Spleen (tissue), 7 donors: ENCODE data around the gene IGF2R.

Source experiments
- CTCF ChIP-seq, 11 experiments: fragments of 200-600 bp in 7 of 11; fragments of 450-650 bp in 4 of 11; sonication (generic) in 4 of 11; IDR thresholded peaks in 8 of 11; conservative IDR thresholded peaks in 3 of 11; 1 replicate in 7 of 11; 2 replicates in 4 of 11; pipeline versions ENCODE4 v1.4.0 to v1.8.0; 2016 to 2021; ENCODE audit warnings: antibody characterized with exemption in 11 of 11, inconsistent platforms in 4 of 11, mild to moderate bottlenecking in 1 of 11
- POLR2AphosphoS5 ChIP-seq, 3 donors: sonication (generic); formaldehyde crosslinking; IDR thresholded peaks; one replicate each; pipeline ENCODE4 v1.5.1; 2017; ENCODE audit warnings: antibody characterized with exemption in 3 of 3
- donor health status: DM: no; HTN: no; CAD: no; lungs with moderate emphysema.
- donor health status: DM: no; HTN: no; CAD: no.
- donor health status: DM: no; HTN: no; CAD: no.

- TF ChIP-seq CTCF (IDR thresholded peaks at IDR 0.05 in 8 of 11, conservative IDR thresholded peaks at IDR 0.05 in 3 of 11) (no peak), POLR2AphosphoS5 (IDR thresholded peaks at IDR 0.05) (peak in 2 of 3 donors; percentile 41 to 64)
These were observed 100.2 kb downstream of the IGF2R start for GRCh38 chr6:160069050-160069454.
